Skeletal muscle tissue (tissue), 4 donors: ENCODE measurements around the gene KRT32. TPM values are rescaled to one million over a fixed set of nuclear protein-coding genes. Genes with fewer than 3 reads are reported as not detected.

ENCODE experiments used
- H3K27ac ChIP-seq: one replicate; pipeline ENCODE4 v1.7.0; 2013; ENCODE audit warnings: mild to moderate bottlenecking, low read depth, low read length, inconsistent platforms
- H3K27me3 ChIP-seq, 3 donors: one replicate each; pipeline ENCODE4 v1.7.0; 2013; ENCODE audit warnings: low read length in 3 of 3; ENCODE audit not compliant: control insufficient read depth in 3 of 3, insufficient read depth in 3 of 3
- H3K36me3 ChIP-seq, 3 donors: one replicate each; pipeline ENCODE4 v1.7.0; 2013; ENCODE audit warnings: low read length in 3 of 3; ENCODE audit not compliant: control insufficient read depth in 3 of 3, insufficient read depth in 3 of 3
- H3K4me1 ChIP-seq, 3 donors: one replicate each; pipeline ENCODE4 v1.7.0; 2013; ENCODE audit warnings: low read length in 3 of 3, mild to moderate bottlenecking in 3 of 3; ENCODE audit not compliant: control insufficient read depth in 3 of 3, insufficient read depth in 3 of 3
- H3K4me3 ChIP-seq, 3 donors: one replicate each; pipeline ENCODE4 v1.7.0; 2013; ENCODE audit warnings: low read length in 3 of 3
- H3K9ac ChIP-seq, 3 donors: one replicate each; pipeline ENCODE4 v1.7.0; 2013; ENCODE audit warnings: low read length in 3 of 3, mild to moderate bottlenecking in 3 of 3, moderate library complexity in 2 of 3, low read depth in 1 of 3
- H3K9me3 ChIP-seq, 3 donors: one replicate each; pipeline ENCODE4 v1.7.0; 2013; ENCODE audit warnings: low read length in 3 of 3; ENCODE audit not compliant: control insufficient read depth in 3 of 3
- total RNA-seq: library from RNA; depleted of rRNA; stranded (reverse); fragments of >200 nt; gene quantifications from one replicate; pipeline ENCODE4 v1.2.3, GENCODE V29; 2014
- donor health status: Osteomylitis.

Gene KRT32
- total RNA-seq, result not detected

DNA sequence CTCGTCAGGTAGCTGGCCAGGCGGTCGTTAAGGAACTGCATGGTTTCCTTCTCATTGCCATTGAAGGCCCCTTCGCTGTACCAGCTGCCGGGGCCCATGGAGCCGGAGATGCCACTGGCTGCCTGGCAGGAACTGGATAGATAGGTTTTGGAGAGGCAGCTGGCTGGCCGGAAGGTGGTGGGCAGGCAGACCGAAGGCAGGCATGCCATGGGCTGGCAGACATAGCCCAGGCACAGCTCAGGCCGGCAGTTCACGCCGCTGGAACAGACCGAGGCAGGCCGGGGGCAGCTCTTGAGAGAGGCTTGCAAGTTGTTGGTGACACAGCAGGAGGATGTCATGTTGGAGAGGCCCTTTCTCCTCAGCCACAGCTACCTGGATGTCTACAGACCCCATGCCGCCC is at the start of gene KRT32:
KRT32 (minus strand) TSS at position 399 of the 400 bp plus-strand sequence; CDS start at position 338, 61 bp downstream.
- no peaks in the 10 kb centered on the region for H3K36me3 ChIP-seq
- peaks cover 0 to 2% (median 0%) of the 10 kb centered on the region in 3 donors for H3K9me3 ChIP-seq
- peaks cover 8 to 14% (median 12%) of the 10 kb centered on the region in 3 donors for H3K4me1 ChIP-seq
- H3K4me3 ChIP-seq, result no peak within 1 kb of the TSS
- no peak within 1 kb of the TSS for H3K9ac ChIP-seq
- no peak within 1 kb of the TSS for H3K27ac ChIP-seq
- H3K27me3 ChIP-seq, result peaks cover 0 to 14% (median 0%) of the 10 kb centered on the region in 3 donors

DNA sequence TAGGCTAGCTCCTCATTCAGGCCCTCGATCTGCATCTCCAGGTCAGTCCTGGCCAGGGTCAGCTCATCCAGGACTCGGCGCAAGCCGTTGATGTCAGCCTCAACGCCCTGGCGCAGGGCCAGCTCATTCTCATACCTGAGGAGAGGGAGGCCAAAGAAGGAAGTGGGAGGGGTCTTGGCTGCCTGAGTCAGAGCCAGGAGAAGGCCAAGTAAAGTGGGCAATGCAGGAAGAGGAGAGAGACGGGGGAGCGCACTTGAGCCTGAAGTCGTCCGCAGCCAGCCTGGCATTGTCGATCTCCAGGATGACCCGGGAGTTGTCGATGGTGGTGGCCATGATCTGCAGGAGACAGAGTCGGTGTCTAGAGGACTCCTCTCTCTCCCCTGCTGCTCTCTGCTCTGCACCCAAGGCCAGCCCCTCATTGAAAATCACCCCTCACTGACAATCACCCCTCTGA is 49.7 kb upstream of the KRT32 start:
- Histone ChIP-seq H3K36me3 (no peaks in the 10 kb centered on the region), H3K27ac (no peak overlapping the region), H3K4me3 (no peak overlapping the region), H3K9me3 (no peaks in the 10 kb centered on the region), H3K4me1 (peaks cover 0 to 4% (median 2%) of the 10 kb centered on the region in 3 donors), H3K9ac (no peak overlapping the region), H3K27me3 (peaks cover 4 to 34% (median 33%) of the 10 kb centered on the region in 3 donors)

DNA sequence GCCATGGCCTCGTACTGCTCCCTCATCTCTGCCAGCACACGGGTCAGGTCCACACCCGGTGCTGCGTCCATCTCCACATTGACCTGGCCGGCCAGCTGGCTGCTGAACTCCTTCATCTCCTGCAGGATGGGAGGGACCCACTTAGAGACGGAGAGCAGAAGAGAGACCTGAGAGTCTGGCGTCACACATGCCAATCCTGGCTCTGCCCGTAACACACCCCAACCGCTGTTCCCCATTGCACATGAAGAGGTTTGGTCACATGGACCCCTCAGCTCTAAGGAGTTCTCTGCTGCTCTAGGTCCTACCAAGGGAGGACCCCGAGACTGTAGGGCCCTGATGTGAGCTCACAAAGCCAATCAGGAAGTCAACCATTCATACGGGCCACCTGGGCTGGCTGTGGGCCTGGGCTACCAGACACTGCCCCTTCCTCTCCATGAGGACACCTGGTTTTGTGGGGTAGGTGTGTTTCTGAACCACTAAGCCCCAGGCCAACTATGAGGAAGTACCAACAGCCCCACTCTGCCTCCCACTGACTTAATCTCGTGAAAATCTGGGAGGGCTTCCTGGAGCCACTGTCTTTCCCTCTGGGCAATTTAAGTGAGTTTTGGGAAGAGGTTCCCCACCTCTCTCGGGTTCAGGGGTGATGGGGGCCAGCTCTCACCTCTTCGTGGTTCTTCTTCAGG is 49.1 kb upstream of the KRT32 start:
- Histone ChIP-seq H3K27me3 (peaks cover 4 to 33% (median 29%) of the 10 kb centered on the region in 3 donors), H3K4me1 (peaks cover 0 to 4% (median 2%) of the 10 kb centered on the region in 3 donors), H3K9ac (no peak overlapping the region), H3K36me3 (no peaks in the 10 kb centered on the region), H3K4me3 (no peak overlapping the region), H3K9me3 (no peaks in the 10 kb centered on the region), H3K27ac (no peak overlapping the region)

DNA sequence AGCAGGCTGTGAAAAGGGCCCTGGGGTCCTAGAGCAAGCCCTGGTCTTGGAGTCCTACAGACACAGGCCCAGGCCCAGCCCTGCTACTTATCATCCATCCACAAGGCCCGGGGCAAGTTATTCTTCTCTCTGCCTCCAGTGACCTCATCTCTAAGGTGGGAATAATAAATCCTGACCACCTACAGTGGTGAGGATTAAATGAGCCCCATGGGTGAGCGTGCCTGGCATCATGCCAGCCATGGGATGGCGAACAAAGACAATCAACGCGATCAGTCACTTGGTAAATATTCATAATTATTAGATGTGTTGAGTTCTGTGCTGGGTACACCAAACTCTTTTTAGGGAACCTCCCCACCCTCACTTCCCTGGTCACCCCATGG is 46.0 kb upstream of the KRT32 start:
- Histone ChIP-seq H3K9ac (no peak overlapping the region), H3K4me1 (no peaks in the 10 kb centered on the region), H3K27me3 (peaks cover 2 to 19% (median 14%) of the 10 kb centered on the region in 3 donors), H3K4me3 (no peak overlapping the region), H3K36me3 (no peaks in the 10 kb centered on the region), H3K9me3 (no peaks in the 10 kb centered on the region), H3K27ac (no peak overlapping the region)

DNA sequence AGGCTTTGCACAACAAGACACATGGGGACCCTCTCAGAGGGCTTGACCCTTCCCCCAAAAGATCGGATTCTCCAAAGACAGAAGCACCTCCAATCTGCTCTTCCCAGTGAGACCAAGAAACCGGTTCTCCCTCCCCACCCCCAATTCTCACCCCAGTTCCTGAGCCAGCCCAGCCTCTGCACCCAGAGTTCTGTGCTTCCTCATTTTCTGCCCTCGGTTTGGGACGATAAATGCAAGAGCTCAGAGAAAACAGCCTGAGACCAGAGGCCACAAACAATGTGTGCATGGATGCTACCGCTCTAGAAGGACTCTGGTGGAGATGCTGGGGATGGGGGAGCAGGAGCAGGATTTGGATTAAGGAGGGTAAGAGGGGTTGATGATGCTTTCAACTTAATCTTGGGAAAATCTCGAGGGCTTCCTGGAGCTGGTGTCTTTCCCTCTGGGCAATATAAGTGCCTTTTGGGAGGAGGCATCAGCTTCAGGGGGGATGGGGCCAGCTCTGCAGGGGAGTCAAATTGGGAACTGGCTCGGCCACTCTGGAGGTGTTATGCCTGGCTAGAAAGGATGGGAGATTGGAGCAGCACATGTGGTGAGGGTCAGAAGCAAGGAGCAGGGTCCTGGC is 45.5 kb upstream of the KRT32 start:
- no peaks in the 10 kb centered on the region for H3K36me3 ChIP-seq
- H3K9ac ChIP-seq, result no peak overlapping the region
- no peaks in the 10 kb centered on the region for H3K4me1 ChIP-seq
- H3K4me3 ChIP-seq, result no peak overlapping the region
- no peak overlapping the region for H3K27ac ChIP-seq
- H3K27me3 ChIP-seq, result peaks cover 2 to 14% (median 11%) of the 10 kb centered on the region in 3 donors
- H3K9me3 ChIP-seq, result no peaks in the 10 kb centered on the region

DNA sequence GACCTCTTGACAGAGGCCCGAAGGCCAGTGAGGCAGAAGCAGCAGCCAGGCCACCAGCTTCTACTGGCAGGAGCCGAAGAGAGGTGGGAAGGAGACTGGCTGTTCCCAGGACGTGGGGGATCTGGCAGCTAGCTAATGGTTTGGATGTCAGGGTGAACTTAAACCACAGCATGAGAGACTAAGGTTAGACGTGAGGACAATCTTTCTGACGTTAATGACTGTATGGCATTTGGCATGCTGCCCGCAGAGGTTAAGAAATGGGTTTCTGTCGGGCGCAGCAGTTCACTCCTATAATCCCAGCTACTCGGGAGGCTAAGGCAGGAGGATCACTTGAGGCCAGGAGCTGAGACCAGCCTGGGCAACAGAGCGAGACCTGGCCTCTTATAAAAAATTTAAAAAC is 44.5 kb upstream of the KRT32 start:
- no peak overlapping the region for H3K27ac ChIP-seq
- no peak overlapping the region for H3K9ac ChIP-seq
- peaks cover 0 to 17% (median 13%) of the 10 kb centered on the region in 3 donors for H3K27me3 ChIP-seq
- no peaks in the 10 kb centered on the region for H3K36me3 ChIP-seq
- no peaks in the 10 kb centered on the region for H3K4me1 ChIP-seq
- H3K4me3 ChIP-seq, result no peak overlapping the region
- H3K9me3 ChIP-seq, result no peaks in the 10 kb centered on the region

DNA sequence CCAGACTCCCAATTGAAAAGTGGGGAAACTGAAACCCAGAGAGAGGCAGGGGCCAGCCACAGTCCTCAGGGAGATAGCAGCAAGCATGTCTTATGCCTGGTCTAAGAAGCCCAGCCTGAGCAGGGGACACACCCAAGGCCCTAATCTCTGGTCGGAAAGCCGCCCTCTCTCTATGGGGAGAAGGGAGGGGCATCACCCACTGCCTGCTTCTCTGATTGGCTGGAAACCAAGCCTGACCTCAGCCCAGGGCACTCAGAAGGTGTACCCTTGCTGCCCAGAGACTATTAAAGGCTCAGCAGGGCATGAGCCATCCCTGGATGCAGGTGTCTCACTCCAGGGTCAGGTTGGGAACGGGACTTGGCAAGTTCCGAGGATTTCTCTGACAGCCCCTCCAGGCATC is 43.9 kb upstream of the KRT32 start:
- H3K4me3 ChIP-seq, result no peak overlapping the region
- no peak overlapping the region for H3K27ac ChIP-seq
- no peaks in the 10 kb centered on the region for H3K4me1 ChIP-seq
- no peak overlapping the region for H3K9ac ChIP-seq
- no peaks in the 10 kb centered on the region for H3K36me3 ChIP-seq
- peaks cover 0 to 12% (median 7%) of the 10 kb centered on the region in 3 donors for H3K27me3 ChIP-seq
- H3K9me3 ChIP-seq, result no peaks in the 10 kb centered on the region

DNA sequence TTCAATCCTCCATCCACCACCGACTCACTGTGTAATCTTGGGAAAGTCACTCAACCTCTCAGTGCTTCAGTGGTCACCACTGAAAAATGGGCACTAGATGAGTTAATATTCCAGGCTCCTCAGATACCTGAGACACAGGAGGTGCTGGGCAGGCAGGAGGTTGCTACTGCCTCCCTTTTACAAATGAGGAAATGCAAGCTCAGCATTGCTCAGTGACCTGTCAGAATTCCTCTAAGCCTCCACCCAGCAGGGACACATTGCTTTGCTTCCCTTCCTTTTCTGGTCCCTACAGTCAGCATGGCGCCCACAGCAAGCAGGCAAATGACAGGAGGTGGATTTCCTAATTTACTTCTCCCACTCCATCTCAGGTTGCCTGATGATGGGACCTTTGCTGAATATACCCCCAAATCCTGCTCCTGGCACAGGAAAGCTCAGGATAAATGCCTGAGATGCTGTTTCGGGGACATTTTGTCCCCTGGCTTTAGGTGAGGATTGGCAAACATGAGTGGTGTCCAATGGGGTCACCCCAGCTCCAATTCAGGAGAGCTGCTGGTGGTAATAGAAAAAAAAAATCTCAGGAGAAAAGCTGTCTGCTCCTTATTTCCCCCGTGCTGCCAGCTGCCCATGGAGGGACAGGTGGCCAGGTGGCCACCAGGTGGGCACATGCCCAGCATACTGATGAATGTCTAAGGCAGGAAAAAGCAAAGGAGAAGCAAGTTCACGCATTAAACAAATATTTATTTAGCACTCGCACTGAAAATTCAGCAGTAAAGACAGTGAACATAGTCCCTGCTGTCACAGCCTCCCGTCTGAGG is 43.3 kb upstream of the KRT32 start:
- Histone ChIP-seq H3K36me3 (no peaks in the 10 kb centered on the region), H3K4me3 (no peak overlapping the region), H3K9me3 (no peaks in the 10 kb centered on the region), H3K27ac (no peak overlapping the region), H3K9ac (no peak overlapping the region), H3K4me1 (no peaks in the 10 kb centered on the region), H3K27me3 (peaks cover 0 to 8% (median 6%) of the 10 kb centered on the region in 3 donors)

DNA sequence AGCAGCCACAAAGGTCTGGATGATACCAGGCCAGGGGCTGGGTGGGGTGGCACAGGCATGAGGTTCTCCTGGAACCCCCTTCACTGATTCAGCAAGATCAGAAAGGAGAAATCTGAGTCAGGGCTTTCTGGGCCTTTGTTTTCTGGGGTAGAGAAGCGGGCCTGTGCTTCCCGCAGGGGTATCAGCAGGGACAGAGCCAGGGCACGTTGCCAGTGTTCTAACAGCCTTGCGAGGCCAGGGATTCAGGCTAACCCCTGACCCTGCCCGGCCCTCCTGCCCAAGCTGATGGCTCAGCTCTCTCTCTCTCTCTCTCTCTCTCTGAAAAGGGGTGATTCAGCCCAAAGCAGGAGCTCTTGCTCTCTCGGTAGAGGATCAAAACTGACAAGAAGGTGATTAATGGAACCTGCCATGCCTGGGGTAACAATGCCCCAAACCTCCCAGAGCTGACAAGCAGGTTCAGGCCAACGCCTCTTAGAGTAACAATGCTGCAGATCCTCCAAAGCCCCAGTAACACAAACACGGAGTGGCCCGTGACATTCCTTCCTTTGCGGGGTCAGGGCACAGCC is 40.2 kb upstream of the KRT32 start:
- Histone ChIP-seq H3K4me3 (no peak overlapping the region), H3K27ac (no peak overlapping the region), H3K27me3 (peaks cover 0 to 10% (median 9%) of the 10 kb centered on the region in 3 donors), H3K9ac (no peak overlapping the region), H3K9me3 (no peaks in the 10 kb centered on the region), H3K4me1 (no peaks in the 10 kb centered on the region), H3K36me3 (no peaks in the 10 kb centered on the region)
